Measurements from ENCODE around the gene SGCD. TPM values are rescaled to one million over a fixed set of nuclear protein-coding genes. Genes with fewer than 3 reads are reported as not detected.

Gene SGCD
- total RNA-seq, 1 donor from 2014 or later, result 7.5 TPM

DNA sequence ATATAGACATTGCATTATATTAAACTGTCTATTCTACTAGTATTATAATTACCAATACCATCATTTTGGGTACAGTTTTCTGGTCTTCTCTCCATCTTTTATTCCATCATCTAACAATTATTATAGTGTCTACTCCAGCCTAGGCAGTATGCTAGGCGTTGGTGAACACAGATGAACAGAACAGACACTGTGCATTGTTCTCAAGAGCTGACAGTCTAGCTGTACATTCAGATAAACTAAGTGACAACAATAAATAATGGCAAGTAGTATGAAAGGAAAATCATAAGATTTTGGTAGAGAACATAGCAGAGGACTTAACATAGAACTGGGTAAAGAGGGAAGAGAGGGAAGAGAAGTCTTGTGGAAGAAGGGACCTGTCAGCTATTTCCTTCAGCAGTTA lies 12.5 kb upstream of the SGCD start:
- Histone ChIP-seq H3K36me3 (no peaks in the 10 kb centered on the region), H3K4me1 (no peaks in the 10 kb centered on the region), H3K27ac (no peak overlapping the region), H3K27me3 (no peaks in the 10 kb centered on the region), H3K4me3 (no peak overlapping the region), H3K9me3 (no peaks in the 10 kb centered on the region)
- DNase-seq (no peak), ATAC-seq (no peak)
- TF ChIP-seq, protein P1, sequence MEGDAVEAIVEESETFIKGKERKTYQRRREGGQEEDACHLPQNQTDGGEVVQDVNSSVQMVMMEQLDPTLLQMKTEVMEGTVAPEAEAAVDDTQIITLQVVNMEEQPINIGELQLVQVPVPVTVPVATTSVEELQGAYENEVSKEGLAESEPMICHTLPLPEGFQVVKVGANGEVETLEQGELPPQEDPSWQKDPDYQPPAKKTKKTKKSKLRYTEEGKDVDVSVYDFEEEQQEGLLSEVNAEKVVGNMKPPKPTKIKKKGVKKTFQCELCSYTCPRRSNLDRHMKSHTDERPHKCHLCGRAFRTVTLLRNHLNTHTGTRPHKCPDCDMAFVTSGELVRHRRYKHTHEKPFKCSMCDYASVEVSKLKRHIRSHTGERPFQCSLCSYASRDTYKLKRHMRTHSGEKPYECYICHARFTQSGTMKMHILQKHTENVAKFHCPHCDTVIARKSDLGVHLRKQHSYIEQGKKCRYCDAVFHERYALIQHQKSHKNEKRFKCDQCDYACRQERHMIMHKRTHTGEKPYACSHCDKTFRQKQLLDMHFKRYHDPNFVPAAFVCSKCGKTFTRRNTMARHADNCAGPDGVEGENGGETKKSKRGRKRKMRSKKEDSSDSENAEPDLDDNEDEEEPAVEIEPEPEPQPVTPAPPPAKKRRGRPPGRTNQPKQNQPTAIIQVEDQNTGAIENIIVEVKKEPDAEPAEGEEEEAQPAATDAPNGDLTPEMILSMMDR (IDR thresholded peaks at IDR 0.05), result no peak
- intact Hi-C loops (cut with DNase I), result no loop called here

DNA sequence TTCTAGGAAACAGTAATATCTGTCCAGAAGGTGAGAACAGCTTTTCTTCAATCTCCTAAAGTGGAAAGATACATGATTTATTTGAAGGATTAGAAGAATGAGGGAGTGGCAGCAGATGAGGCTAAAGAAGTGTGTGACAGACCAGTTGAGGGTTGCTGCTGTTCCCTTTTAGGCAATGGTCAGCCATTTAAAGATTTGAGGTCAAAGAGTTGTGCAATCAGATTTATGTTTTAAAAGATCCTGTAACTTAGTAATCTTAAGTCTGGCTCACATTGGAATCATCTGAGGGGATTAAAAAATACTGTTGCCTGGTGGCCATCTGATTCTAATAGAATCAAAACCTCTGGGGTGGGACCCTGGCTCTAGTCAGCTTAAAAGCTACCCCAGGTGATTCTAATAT lies 4.3 kb upstream of the SGCD start:
- ATAC-seq (no peak), DNase-seq (no peak)
- intact Hi-C loops (cut with DNase I), result no loop called here
- H3K27ac ChIP-seq, result no peak overlapping the region
- TF ChIP-seq, protein P1 (IDR thresholded peaks at IDR 0.05), result no peak
- no peak overlapping the region for H3K4me3 ChIP-seq
- no peaks in the 10 kb centered on the region for H3K27me3 ChIP-seq
- H3K4me1 ChIP-seq, result no peaks in the 10 kb centered on the region
- no peaks in the 10 kb centered on the region for H3K36me3 ChIP-seq
- no peaks in the 10 kb centered on the region for H3K9me3 ChIP-seq

DNA sequence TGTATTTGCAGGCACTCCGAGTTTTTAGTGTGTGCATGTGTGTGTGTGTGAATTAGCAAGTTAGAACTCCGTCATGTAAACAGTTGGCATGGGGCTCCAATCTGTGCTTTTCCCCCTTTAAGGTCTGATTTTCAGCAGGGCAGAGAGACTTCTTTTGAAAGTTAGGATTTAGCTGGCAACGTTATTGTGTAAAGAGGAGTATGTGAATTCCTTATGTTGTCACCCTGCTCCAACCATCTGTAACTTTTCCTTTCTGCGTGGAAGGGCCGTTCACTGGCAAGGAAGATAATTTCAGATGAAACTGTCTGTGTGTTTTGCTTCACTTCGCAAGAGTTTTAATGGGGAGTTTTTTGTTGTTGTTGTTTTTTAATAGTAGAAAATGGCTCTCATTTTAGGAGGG lies 332 bp downstream of the SGCD start:
- Histone ChIP-seq H3K27ac (peak overlapping the region; percentile 59), H3K27me3 (no peaks in the 10 kb centered on the region), H3K36me3 (no peaks in the 10 kb centered on the region), H3K9me3 (no peaks in the 10 kb centered on the region), H3K4me3 (peak overlapping the region; percentile 44), H3K4me1 (no peaks in the 10 kb centered on the region)
- intact Hi-C loops (cut with DNase I), result no loop called here
- DNase-seq (no peak), ATAC-seq (no peak)
- TF ChIP-seq, protein P1 (IDR thresholded peaks at IDR 0.05), result no peak

DNA sequence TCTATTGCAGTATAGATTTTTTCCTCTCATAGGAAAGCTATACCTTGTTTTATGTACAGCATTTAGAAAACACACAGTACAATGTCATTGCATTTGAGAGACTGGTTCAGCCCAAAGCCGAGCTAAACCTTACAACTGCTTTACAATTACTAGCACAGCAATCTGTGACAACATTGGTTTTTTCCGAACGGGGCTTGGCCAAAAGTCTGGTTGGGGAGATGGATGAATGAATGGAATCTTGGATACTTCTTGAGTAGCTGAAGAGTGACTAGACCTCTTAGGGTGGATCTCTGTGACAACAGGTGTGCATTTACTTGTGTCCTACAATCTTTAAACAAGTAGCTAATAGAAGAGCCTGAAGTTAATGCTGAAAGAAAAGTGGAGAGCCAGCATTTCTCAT lies 1.2 kb downstream of the SGCD start:
- H3K9me3 ChIP-seq, result no peaks in the 10 kb centered on the region
- no peak for DNase-seq
- peak overlapping the region; percentile 44 for H3K4me3 ChIP-seq
- H3K27me3 ChIP-seq, result no peaks in the 10 kb centered on the region
- no peaks in the 10 kb centered on the region for H3K4me1 ChIP-seq
- intact Hi-C loops (cut with DNase I), result no loop called here
- no peak for ATAC-seq
- no peak overlapping the region for H3K27ac ChIP-seq
- H3K36me3 ChIP-seq, result no peaks in the 10 kb centered on the region
- TF ChIP-seq, protein P1 (IDR thresholded peaks at IDR 0.05), result no peak

DNA sequence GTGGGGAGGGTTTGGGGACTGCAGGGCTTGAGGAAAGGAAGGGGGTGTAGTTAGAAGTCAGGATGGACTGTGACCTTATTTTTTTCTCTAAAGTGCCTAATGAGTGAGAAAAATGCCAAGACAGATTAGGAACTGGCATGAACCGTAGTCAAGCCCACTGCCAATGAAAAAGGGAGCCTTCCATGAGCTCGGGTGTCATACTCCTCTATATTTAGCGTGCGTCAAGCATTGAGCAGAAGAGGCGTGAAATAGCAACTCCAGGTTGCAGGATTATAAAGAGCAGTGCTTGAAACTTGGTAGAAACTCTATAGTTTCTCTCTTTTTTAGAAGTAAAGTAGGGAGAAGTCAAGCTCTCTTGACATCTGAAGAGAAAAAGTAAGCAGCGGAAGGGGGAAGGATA lies 1.8 kb downstream of the SGCD start:
- H3K4me3 ChIP-seq, result peak overlapping the region; percentile 44
- H3K4me1 ChIP-seq, result no peaks in the 10 kb centered on the region
- H3K27ac ChIP-seq, result no peak overlapping the region
- no peaks in the 10 kb centered on the region for H3K36me3 ChIP-seq
- TF ChIP-seq, protein P1 (IDR thresholded peaks at IDR 0.05), result no peak
- intact Hi-C loops (cut with DNase I), result no loop called here
- H3K27me3 ChIP-seq, result no peaks in the 10 kb centered on the region
- no peak for DNase-seq
- no peak for ATAC-seq
- no peaks in the 10 kb centered on the region for H3K9me3 ChIP-seq

DNA sequence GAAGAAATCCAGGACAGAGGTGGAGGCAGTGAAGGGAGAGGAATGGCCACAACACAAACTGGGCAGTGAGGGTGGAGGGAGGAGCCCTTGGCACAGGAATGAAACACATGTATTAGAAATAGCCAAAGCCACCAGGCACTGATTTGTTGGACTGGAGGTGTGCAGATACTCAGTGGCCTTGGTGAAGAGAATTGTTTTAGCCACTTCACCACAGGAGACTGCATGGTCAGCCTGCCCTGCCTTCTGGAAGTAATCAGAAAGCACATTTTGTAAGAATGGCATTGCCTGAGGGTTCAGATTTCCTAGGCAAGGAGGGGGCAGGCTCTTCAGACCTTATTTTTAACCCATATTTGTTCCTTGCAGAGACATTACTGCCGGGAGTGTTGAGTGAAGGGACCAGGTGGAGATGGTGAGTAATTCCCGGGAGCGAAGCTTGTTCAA lies 2.2 kb downstream of the SGCD start:
- Histone ChIP-seq H3K4me3 (peak overlapping the region; percentile 44), H3K36me3 (no peaks in the 10 kb centered on the region), H3K9me3 (no peaks in the 10 kb centered on the region), H3K27me3 (no peaks in the 10 kb centered on the region), H3K27ac (no peak overlapping the region), H3K4me1 (no peaks in the 10 kb centered on the region)
- DNase-seq, result no peak
- intact Hi-C loops (cut with DNase I), result no loop called here
- no peak for ATAC-seq
- TF ChIP-seq, protein P1 (IDR thresholded peaks at IDR 0.05), result no peak

Data from upper lobe of right lung (tissue), 1 donor.